OCI-LY3 (cell line): ENCODE results near the gene ARHGAP1.

Experiments
- H2AFZ ChIP-seq: fragments of 200-600, 300-600 bp; shearing (Covaris generic); 2 replicates; pipeline ENCODE4 v1.6.0; 2014; ENCODE audit warnings: antibody characterized with exemption, low read depth, low read length
- H3K27ac ChIP-seq: fragments of 200-600, 300-600 bp; sonication (generic); 2 replicates; pipeline ENCODE4 v1.5.1; 2014; ENCODE audit warnings: mild to moderate bottlenecking, low read length, moderate library complexity, mixed read lengths
- H3K27me3 ChIP-seq: fragments of 200-600, 300-600 bp; sonication (generic); 2 replicates; pipeline ENCODE4 v1.6.1; 2014; ENCODE audit warnings: low read depth, low read length, mixed read lengths
- H3K36me3 ChIP-seq: fragments of 200-600, 300-600 bp; sonication (generic); replicated peaks from 2 replicates; pipeline ENCODE3; 2014; ENCODE audit warnings: low read depth, low read length, mixed read lengths
- H3K4me1 ChIP-seq: fragments of 300-600, 200-600 bp; sonication (generic); 2 replicates; pipeline ENCODE4 v1.6.1; 2014; ENCODE audit warnings: low read length, mixed read lengths
- H3K4me2 ChIP-seq: fragments of 200-600, 300-600 bp; sonication (generic); 2 replicates; pipeline ENCODE4 v1.6.1; 2014; ENCODE audit warnings: low read length, mixed read lengths
- H3K4me3 ChIP-seq: fragments of 300-600, 200-600 bp; sonication (generic); 2 replicates; pipeline ENCODE4 v1.5.1; 2014; ENCODE audit warnings: antibody characterized with exemption, mild to moderate bottlenecking, low read length, moderate library complexity
- H3K79me2 ChIP-seq: fragments of 300-600, 200-600 bp; shearing (Covaris generic); 2 replicates; pipeline ENCODE4 v1.6.1; 2014; ENCODE audit warnings: mild to moderate bottlenecking, low read length, mixed read lengths
- H3K9ac ChIP-seq: fragments of 300-600, 200-600 bp; shearing (Covaris generic); 2 replicates; pipeline ENCODE4 v1.6.0; 2014; ENCODE audit warnings: mild to moderate bottlenecking, low read length, moderate library complexity
- H3K9me3 ChIP-seq: fragments of 200-600, 300-600 bp; shearing (Covaris generic); 2 replicates; pipeline ENCODE4 v1.6.1; 2014; ENCODE audit warnings: low read length, mixed read lengths; ENCODE audit not compliant: insufficient read depth
- H4K20me1 ChIP-seq: fragments of 200-600, 300-600 bp; sonication (generic); 2 replicates; pipeline ENCODE4 v1.6.1; 2016; ENCODE audit warnings: low read length, mixed read lengths; ENCODE audit not compliant: insufficient read depth
- CTCF ChIP-seq: fragments of 200-600, 300-600 bp; sonication (generic); IDR thresholded peaks from 2 replicates; pipeline ENCODE4 v1.5.1; 2014; ENCODE audit warnings: antibody characterized with exemption, low read length, low read depth
- EZH2phosphoT487 ChIP-seq: fragments of 200-600 bp; shearing (Covaris generic); IDR thresholded peaks from 2 replicates; pipeline ENCODE4 v1.6.1; 2018; ENCODE audit warnings: antibody characterized with exemption, mixed run types, low read depth

The ARHGAP1 gene

GRCh38 chr11:46743693-46744339, 43.4 kb upstream of the ARHGAP1 start:
- no peak overlapping the region for H2AFZ ChIP-seq
- H3K27ac ChIP-seq = no peak overlapping the region
- TF ChIP-seq EZH2phosphoT487 (no peak), CTCF (no peak)
- H3K27me3 ChIP-seq = no peaks in the 10 kb centered on the region
- no peaks in the 10 kb centered on the region for H3K4me1 ChIP-seq
- H3K9ac ChIP-seq = no peak overlapping the region
- no peaks in the 10 kb centered on the region for H3K79me2 ChIP-seq
- peaks cover 64% of the 10 kb centered on the region for H3K36me3 ChIP-seq
- H3K4me2 ChIP-seq = no peak overlapping the region
- no peaks in the 10 kb centered on the region for H3K9me3 ChIP-seq
- no peak overlapping the region for H3K4me3 ChIP-seq
- H4K20me1 ChIP-seq = no peaks in the 10 kb centered on the region

GRCh38 chr11:46743043-46743442, 42.6 kb upstream of the ARHGAP1 start:
- Histone ChIP-seq H2AFZ (no peak overlapping the region), H3K4me1 (no peaks in the 10 kb centered on the region), H4K20me1 (no peaks in the 10 kb centered on the region), H3K36me3 (peaks cover 65% of the 10 kb centered on the region), H3K79me2 (no peaks in the 10 kb centered on the region), H3K4me2 (no peak overlapping the region), H3K4me3 (no peak overlapping the region), H3K9ac (no peak overlapping the region), H3K9me3 (no peaks in the 10 kb centered on the region), H3K27ac (no peak overlapping the region), H3K27me3 (no peaks in the 10 kb centered on the region)
- TF ChIP-seq CTCF (no peak), EZH2phosphoT487 (no peak)

GRCh38 chr11:46741600-46742484, 41.4 kb upstream of the ARHGAP1 start:
- Histone ChIP-seq H4K20me1 (no peaks in the 10 kb centered on the region), H3K36me3 (peaks cover 61% of the 10 kb centered on the region), H3K9me3 (no peaks in the 10 kb centered on the region), H3K27ac (no peak overlapping the region), H3K79me2 (no peaks in the 10 kb centered on the region), H3K4me3 (no peak overlapping the region), H3K4me2 (no peak overlapping the region), H3K9ac (no peak overlapping the region), H3K4me1 (no peaks in the 10 kb centered on the region), H2AFZ (no peak overlapping the region), H3K27me3 (no peaks in the 10 kb centered on the region)
- TF ChIP-seq CTCF (no peak), EZH2phosphoT487 (no peak)

- Histone ChIP-seq H3K79me2 (no peaks in the 10 kb centered on the region), H3K4me3 (no peak overlapping the region), H2AFZ (no peak overlapping the region), H3K9me3 (no peaks in the 10 kb centered on the region), H3K9ac (no peak overlapping the region), H4K20me1 (no peaks in the 10 kb centered on the region), H3K4me1 (no peaks in the 10 kb centered on the region), H3K36me3 (peaks cover 34% of the 10 kb centered on the region), H3K27ac (no peak overlapping the region), H3K4me2 (no peak overlapping the region), H3K27me3 (no peaks in the 10 kb centered on the region)
- TF ChIP-seq CTCF (no peak), EZH2phosphoT487 (no peak)
Measured at GRCh38 chr11:46738887-46739286, 38.5 kb upstream of the ARHGAP1 start.
